DMS114 treated with DMSO at 0.1 percent for 48 hours (cell line): Measurements from ENCODE around the gene ADH1C.

Experiments
- DNase-seq: peaks from one replicate; lab custom pipeline; 2025; ENCODE audit not compliant: unreplicated experiment; lab: John Stamatoyannopoulos, UW

Gene ADH1C

DNA sequence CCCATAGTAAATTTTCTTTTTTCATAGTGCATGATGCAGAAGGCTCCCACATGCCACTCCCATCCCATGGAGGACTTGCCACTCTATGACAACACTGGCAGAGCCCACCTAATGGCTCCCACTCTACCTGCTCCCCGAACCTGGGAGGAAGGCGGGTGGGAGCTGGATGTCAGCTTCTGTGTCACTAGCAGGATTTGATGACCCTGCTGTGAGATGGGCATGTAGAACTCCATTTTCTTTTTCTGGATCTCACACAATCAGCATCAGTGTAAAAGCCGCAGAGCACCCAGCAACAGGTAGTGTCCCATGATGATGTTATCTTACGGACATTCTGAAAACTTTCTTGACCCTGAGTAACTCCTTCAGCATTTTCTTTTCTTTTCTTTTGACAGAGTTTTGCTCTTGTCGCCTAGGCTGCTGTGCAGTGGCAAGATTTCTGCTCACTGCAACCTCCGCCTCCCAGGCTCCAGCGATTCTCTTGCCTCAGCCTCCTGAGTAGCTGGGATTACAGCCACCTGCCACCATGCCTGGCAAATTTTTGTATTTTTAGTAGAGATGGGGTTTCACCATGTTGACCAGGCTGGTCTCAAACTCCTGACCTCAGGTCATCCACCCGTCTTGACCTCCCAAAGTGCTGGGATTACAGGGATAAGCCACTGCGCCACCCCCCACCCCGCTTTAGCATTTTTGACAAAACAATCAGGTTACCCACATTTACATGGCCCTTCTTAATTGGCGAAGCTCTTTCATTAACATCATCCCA is 46.7 kb downstream of the ADH1C start:
- DNase-seq, result no peak

DNA sequence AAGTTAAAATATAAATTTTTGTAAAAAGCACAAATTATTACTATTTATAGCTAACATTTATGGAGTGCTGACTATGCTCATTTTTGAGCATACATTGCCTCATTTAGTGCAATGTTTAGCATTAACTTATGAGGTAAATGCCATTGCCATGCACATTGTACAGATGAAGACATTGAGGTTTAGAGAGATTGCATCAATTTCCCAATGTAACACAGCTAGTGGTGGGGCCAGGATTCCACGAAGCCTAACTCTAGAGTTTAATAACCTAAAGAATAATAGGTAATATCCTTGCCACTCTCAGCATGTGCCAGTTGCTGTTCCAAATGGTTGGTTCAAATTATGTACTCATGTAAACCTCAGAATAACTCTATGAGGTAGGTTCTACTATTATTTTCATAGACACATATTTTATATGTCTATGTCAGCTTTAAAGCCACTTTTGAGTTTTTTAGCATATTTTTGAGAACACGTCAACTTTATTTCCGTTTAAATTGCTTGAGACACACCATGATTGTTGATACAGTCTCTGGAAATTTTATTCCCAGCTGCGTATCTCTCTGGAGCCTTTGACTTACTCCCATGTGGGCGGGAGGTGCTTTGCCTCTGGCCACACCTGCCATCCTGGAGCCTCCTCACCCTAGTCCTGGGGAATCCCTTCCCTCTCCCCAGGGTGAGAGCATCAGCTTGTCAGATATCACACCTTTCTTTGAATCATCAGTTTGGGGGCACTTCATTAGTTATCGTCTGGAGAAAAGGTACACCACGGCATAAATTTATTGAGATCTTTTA is 51.0 kb downstream of the ADH1C start:
- no peak for DNase-seq

DNA sequence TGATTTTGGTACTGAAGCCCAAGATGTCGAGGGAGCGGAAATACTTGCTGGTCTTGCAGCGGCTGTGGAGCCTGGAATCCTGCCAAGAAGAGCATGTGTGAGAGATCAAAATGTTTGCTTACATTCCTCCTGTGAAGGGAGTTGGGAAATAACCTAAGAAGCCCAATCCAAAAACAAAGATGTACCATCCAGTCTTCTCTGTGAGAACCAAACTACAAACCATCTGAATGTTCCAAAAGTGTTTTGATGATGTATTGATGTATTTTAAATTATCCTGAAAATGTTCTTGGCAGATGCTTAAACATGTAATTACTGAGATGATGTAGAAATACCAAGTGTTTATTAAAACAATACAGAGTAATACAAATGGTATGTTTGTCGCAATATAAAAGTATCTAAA is 51.6 kb downstream of the ADH1C start:
- DNase-seq, result no peak

DNA sequence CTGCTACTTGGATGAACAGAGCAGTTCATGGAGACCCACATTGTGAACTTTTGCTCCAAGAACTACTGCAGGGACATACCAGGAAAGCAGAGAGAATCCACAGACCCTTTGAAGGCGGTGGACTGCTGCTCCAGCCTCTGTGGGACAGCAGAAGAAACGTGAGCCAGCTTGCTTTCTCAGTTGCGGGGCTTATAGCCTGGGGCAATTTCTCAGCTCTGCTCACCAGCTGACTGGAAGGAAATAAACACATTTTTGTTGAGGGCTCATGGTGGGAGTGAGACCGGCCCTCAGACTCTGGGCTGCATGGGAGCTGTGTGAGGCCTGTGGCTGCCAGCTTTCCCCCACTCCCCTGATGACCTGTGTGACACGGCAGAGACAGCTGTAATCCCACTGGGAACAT is 59.2 kb downstream of the ADH1C start:
- no peak for DNase-seq

DNA sequence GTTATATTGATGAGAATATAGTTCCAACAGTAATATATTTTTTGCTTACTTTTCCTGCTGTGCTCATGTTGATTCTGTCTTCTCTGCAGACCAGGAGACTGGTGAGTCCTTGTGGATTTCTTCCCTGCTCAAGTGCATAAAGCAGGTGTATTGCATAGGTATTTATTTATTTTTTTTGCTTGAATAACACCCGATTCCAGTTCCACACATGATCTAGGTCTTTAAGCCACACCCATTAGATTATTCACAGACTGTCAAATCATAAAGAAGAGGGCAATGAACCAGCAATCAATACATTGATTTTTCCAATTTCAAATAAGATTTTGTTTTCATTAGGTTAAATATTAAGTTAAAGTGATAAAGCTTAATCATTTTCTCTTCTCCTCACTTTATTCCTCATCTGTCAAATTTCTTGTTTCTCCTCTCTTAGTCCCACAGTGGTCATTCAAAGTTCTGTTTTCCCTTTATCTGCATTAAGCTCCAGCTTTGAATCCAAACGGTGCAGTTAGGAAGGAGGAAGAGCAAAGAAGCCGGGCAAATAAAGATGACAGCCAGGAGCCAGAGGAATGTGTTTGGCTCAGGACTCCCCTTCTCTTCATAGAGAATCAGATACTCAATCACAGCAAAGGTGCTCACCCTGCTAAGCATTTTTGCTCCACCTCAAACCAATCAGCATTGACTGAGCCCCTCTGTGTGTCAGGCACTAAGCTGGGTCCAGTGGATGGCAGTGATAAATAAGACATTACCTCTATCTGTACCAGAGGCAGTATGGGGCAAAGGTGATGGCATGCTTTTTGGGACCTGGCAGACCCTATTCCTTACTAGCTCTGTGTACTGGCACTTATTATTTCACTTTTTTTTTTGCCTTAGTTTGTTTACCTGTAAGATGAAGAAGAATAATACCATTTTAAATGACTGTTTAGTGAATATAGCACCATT is 61.4 kb downstream of the ADH1C start, which contains the start of gene ADH1A:
Gene ADH1A (minus strand): TSS at position 138 of the 939 bp plus-strand sequence. CDS start 71 bp downstream, at position 67.
- DNase-seq, result no peak
